Tibial artery (tissue), 4 donors: ENCODE measurements around the gene UBE2E2.

ENCODE experiments used
- DNase-seq, 2 donors: peaks; one replicate each; pipeline ENCODE4 v3.0.0-alpha.2; 2019
- H3K27ac ChIP-seq, 2 donors: fragments of 200-600 bp; sonication (generic) in 1 of 2; 1 replicate in 1 of 2; 2 replicates in 1 of 2; pipeline ENCODE4 v1.5.1; 2018 to 2019; ENCODE audit warnings: mild to moderate bottlenecking in 1 of 2
- H3K27me3 ChIP-seq, 2 donors: fragments of 200-600 bp; sonication (generic) in 1 of 2; one replicate each; pipeline versions ENCODE4 v1.5.1 to v1.6.0; 2016 to 2019
- H3K36me3 ChIP-seq, 3 donors: fragments of 200-600 bp; sonication (generic) in 2 of 3; one replicate each; pipeline ENCODE4 v1.5.1; 2016 to 2019; ENCODE audit warnings: mild to moderate bottlenecking in 2 of 3
- H3K4me1 ChIP-seq, 4 donors: fragments of 200-600 bp; sonication (generic) in 2 of 4; 1 replicate in 3 of 4; 2 replicates in 1 of 4; pipeline ENCODE4 v1.5.1; 2016 to 2019
- H3K4me3 ChIP-seq, 2 donors: fragments of 200-600 bp; sonication (generic) in 1 of 2; 1 replicate in 1 of 2; 2 replicates in 1 of 2; pipeline ENCODE4 v1.5.1; 2018 to 2019; ENCODE audit warnings: mild to moderate bottlenecking in 2 of 2
- H3K9me3 ChIP-seq, 3 donors: fragments of 200-600 bp; sonication (generic) in 1 of 3; one replicate each; pipeline ENCODE4 v1.5.1; 2016 to 2019
- intact Hi-C: fragments of 100-400 bp; cut with DNase I; formaldehyde crosslinking; loops from one replicate; pipeline ENCODE4 v1.15.0; 2023; ENCODE audit warnings: low total_unique reads
- TF ChIP-seq, protein P1 (sequence below), 2 experiments: fragments of 200-600 bp in 1 of 2; fragments of 450-650 bp in 1 of 2; IDR thresholded peaks; one replicate each; pipeline ENCODE4 v1.5.1; 2017 to 2019; ENCODE audit warnings: antibody characterized with exemption in 2 of 2, mild to moderate bottlenecking in 1 of 2, moderate library complexity in 1 of 2

UBE2E2 gene

GRCh38 chr3:23574822-23575315, 371.7 kb downstream of the UBE2E2 start:
- no peak overlapping the region for H3K4me3 ChIP-seq
- DNase-seq, result no peak
- H3K9me3 ChIP-seq, result no peaks in the 10 kb centered on the region
- H3K4me1 ChIP-seq, result no peaks in the 10 kb centered on the region
- no peak overlapping the region for H3K27ac ChIP-seq
- TF ChIP-seq, protein P1, sequence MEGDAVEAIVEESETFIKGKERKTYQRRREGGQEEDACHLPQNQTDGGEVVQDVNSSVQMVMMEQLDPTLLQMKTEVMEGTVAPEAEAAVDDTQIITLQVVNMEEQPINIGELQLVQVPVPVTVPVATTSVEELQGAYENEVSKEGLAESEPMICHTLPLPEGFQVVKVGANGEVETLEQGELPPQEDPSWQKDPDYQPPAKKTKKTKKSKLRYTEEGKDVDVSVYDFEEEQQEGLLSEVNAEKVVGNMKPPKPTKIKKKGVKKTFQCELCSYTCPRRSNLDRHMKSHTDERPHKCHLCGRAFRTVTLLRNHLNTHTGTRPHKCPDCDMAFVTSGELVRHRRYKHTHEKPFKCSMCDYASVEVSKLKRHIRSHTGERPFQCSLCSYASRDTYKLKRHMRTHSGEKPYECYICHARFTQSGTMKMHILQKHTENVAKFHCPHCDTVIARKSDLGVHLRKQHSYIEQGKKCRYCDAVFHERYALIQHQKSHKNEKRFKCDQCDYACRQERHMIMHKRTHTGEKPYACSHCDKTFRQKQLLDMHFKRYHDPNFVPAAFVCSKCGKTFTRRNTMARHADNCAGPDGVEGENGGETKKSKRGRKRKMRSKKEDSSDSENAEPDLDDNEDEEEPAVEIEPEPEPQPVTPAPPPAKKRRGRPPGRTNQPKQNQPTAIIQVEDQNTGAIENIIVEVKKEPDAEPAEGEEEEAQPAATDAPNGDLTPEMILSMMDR (IDR thresholded peaks at IDR 0.05), result no peak
- H3K27me3 ChIP-seq, result no peaks in the 10 kb centered on the region
- H3K36me3 ChIP-seq, result no peaks in the 10 kb centered on the region
- intact Hi-C loops, result no loop called here

DNA sequence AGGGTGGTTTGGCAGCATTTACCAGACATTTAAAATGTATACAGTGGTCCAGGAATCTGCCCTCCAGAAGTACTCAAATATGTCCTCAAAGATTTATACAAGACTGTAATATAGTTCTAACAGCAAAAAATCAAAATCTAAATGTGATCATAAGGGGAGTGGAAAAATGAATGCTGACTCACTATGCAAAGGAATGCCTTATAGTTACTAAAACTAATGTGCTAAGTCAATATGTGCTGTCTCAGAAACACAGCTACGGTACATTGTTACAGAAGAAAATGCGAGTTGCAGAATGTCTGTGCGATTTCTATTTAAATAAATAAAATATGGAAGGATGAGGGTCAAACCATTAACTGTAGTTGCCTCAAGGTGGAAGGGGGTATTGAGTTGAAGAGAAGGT, 372.6 kb downstream of the UBE2E2 start:
- Histone ChIP-seq H3K36me3 (no peaks in the 10 kb centered on the region), H3K9me3 (no peaks in the 10 kb centered on the region), H3K4me3 (no peak overlapping the region), H3K27me3 (no peaks in the 10 kb centered on the region), H3K27ac (no peak overlapping the region), H3K4me1 (no peaks in the 10 kb centered on the region)
- no peak for DNase-seq
- TF ChIP-seq, protein P1 (IDR thresholded peaks at IDR 0.05), result no peak
- intact Hi-C loops, result no loop called here

DNA sequence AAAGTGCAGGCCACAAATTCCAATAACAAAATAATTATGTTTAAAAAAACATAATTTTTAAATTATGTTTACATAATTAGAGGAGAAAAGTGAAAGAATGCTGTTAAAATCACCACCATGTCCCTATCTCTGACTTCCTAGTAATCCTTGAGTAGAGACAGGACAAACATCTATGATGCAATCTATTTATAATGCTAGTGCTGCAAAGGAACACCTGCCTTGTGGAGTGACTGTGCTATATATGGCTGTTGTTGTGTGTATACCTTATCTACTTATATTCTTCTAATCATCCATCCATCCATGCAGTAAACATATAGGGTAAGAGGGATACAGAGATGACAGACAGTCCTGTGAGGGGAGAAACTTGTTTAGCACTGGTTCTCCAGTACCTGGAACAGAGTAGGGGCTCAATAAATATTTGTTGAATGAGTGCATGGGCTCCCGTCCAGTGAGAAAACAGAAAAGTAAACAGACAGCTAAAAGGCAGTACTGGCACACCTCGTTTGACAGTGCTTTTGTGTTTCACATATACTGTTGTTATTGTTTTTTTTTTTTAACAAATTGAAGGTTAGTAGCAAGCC, 373.3 kb downstream of the UBE2E2 start:
- TF ChIP-seq, protein P1 (IDR thresholded peaks at IDR 0.05), result no peak
- H3K27me3 ChIP-seq, result no peaks in the 10 kb centered on the region
- no peak overlapping the region for H3K4me3 ChIP-seq
- intact Hi-C loops, result no loop called here
- no peaks in the 10 kb centered on the region for H3K4me1 ChIP-seq
- no peak for DNase-seq
- no peak overlapping the region for H3K27ac ChIP-seq
- H3K9me3 ChIP-seq, result no peaks in the 10 kb centered on the region
- no peaks in the 10 kb centered on the region for H3K36me3 ChIP-seq

DNA sequence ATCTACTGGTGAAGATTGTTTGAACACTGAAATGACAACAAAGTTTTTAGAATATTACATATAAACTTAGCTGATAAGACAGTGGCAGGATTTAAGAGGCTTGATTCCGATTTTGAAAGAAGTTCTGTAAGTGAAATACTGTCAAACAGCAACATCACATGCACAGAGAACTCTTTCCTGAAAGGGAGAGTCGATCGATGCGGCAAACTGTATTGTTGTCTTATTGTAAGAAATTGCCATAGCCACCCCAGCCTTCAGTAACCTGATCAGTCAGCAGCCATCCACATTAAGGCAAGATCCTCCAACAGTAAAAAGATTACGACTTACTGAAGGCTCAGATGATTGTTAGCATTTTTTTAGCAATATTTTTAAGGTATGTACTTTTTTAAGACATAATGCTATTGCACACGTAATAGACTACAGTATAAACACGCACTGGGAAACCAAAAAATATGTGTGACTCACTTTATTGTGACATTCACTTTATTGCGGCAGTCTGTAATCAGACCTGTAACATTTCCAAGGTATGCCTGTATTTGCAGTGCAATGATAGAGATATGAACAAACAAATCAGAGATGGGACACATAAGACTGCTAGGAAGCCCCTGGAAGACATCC, 377.1 kb downstream of the UBE2E2 start:
- no peak overlapping the region for H3K4me3 ChIP-seq
- no peak for DNase-seq
- intact Hi-C loops, result no loop called here
- no peak overlapping the region for H3K27ac ChIP-seq
- no peaks in the 10 kb centered on the region for H3K9me3 ChIP-seq
- no peaks in the 10 kb centered on the region for H3K36me3 ChIP-seq
- H3K27me3 ChIP-seq, result no peaks in the 10 kb centered on the region
- TF ChIP-seq, protein P1 (IDR thresholded peaks at IDR 0.05), result no peak
- H3K4me1 ChIP-seq, result no peaks in the 10 kb centered on the region

DNA sequence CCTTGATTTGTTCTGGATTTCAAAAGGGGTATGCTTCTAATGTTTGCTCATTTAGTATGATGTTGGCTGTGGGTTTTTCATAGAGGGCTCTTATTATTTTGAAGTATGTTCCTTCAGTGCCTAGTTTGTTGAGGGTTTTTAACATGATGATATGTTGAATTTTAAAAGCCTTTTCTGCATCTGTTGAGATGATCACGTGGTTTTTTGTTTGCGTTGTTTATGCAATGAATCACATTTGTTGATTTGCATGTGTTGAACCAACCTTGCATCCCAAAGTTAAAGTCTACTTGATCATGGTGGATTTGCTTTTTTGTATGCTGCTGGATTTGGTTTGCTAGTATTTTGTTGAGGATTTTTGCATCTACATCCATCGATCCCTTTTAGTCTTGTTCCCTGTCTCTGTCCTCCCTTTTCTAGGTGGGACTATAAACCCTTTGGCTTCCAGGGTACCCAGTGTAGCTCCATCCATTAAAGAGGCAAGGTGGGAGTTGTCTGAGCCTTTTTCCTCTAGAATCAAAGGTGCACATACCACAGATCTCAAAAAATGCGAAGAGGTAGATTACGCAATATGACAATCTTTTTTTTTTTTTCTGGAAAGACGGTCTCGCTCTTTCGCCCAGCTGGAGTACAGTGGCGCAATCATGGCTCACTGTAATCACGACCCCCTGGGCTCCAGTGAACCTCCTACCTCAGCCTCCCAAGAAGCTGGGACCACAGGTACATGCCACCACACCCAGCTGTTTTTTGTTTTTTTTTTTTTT, 381.0 kb downstream of the UBE2E2 start:
- H3K36me3 ChIP-seq, result no peaks in the 10 kb centered on the region
- H3K9me3 ChIP-seq, result no peaks in the 10 kb centered on the region
- no peaks in the 10 kb centered on the region for H3K4me1 ChIP-seq
- H3K4me3 ChIP-seq, result no peak overlapping the region
- no peak overlapping the region for H3K27ac ChIP-seq
- no peak for DNase-seq
- H3K27me3 ChIP-seq, result no peaks in the 10 kb centered on the region
- TF ChIP-seq, protein P1 (IDR thresholded peaks at IDR 0.05), result no peak
- intact Hi-C loops, result no loop called here
